Hepatocyte (in vitro differentiated cells): ENCODE measurements around the gene GPR62.

Experiments used
- CTCF ChIP-seq: fragments of 200-600 bp; sonication (generic); IDR thresholded peaks from 2 replicates; pipeline ENCODE4 v1.5.1; 2016; ENCODE audit warnings: antibody characterized with exemption, mild to moderate bottlenecking; ENCODE audit not compliant: poor library complexity
- EZH2phosphoT487 ChIP-seq: fragments of 200-600 bp; sonication (generic); IDR thresholded peaks from one replicate; pipeline ENCODE4 v1.6.1; 2018; ENCODE audit warnings: antibody characterized with exemption, mild to moderate bottlenecking, low read depth, moderate library complexity; ENCODE audit not compliant: unreplicated experiment, severe bottlenecking

GRCh38 chr3:51957520-51958205 is 2.5 kb downstream of the GPR62 start:
- no peak for TF ChIP-seq CTCF
- TF ChIP-seq EZH2phosphoT487 = no peak
